ENCODE data around the gene LEPR.
"Not testable (repeated sequence)": the region's sequence is repeated elsewhere in the genome, so short reads cannot be mapped to it uniquely, and the experiment has no call there.

The LEPR gene

GRCh38 chr1:65420590-65421350 lies at the start of gene LEPR, which contains the start of gene LEPROT:
LEPR (plus strand) TSS chr1:65420668; CDS start chr1:65565566, 144,898 bp downstream.
LEPROT (plus strand) TSS chr1:65420668; CDS start chr1:65420725, 57 bp downstream.
- peak; percentile 76 for DNase-seq (ENCODE audit: low spot score)

DNA sequence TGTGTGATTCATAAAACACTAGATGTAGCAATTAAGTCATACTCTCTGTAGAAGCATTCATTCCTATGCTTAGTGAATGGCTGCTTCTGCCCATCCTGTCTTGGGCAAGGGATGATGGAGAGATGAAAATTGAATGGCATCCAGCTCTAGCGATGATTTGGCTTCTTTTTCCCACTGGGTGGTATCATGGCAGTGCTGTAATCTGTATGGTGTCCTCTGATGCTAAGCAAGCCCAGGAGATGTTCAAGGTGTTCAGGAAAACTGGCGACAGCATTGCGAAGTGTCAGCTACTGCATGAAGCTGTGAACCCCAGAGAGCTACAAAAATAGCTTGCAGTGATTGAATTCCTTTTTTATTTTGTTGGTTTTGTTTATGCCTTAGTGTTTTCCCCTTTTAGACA lies 48.9 kb upstream of the LEPR start:
- no peak for DNase-seq (ENCODE audit: low spot score)

DNA sequence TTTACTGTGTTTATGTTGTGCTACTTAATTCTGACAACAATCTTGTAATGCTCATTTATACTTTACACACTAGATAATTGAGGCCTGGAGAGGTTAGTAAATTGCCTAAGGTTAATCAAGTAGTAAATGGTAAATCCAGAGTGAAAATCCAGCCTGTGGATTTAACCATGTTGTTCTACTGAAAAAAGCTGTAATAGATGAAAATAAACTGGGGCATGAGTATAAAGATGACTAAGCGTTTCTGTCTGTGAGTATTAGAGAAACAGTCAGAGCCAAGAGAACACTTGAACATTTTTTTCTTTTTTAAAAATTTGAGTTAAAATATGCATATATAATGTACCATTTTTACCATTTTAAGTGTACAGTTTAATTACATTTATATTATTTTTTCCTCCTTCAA lies 47.9 kb upstream of the LEPR start:
- no peak for DNase-seq (ENCODE audit: low spot score)

- no peak for DNase-seq (ENCODE audit: low spot score)
These were observed 42.8 kb upstream of the LEPR start for GRCh38 chr1:65377496-65378246.

- DNase-seq (ENCODE audit: low spot score), result no peak
These were observed 42.1 kb upstream of the LEPR start for GRCh38 chr1:65378247-65378946.

- not testable (repeated sequence) for DNase-seq (ENCODE audit: low spot score)
These were observed 36.0 kb upstream of the LEPR start for GRCh38 chr1:65384426-65384825.

GRCh38 chr1:65386439-65386838 lies 34.0 kb upstream of the LEPR start:
- no peak for DNase-seq (ENCODE audit: low spot score)

DNA sequence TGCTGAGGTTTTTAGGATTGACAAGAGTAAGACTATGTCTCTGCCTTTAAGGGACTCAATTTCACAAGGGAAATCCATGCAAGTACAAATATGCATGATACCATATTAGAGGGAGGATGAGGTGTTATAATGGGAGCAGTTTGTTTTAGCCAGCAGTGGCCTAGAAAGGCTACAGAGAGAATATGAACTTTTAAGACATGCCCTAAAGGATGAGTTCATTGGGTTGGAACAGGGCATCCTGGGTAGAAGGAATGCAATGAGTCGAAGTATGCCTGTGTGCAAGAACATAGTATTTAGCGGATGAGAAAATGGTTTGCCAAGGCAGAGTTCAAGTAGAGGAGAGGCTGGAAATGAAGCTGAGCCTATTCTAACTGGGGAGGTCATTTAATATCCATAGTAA lies 32.6 kb upstream of the LEPR start:
- no peak for DNase-seq (ENCODE audit: low spot score)

DNA sequence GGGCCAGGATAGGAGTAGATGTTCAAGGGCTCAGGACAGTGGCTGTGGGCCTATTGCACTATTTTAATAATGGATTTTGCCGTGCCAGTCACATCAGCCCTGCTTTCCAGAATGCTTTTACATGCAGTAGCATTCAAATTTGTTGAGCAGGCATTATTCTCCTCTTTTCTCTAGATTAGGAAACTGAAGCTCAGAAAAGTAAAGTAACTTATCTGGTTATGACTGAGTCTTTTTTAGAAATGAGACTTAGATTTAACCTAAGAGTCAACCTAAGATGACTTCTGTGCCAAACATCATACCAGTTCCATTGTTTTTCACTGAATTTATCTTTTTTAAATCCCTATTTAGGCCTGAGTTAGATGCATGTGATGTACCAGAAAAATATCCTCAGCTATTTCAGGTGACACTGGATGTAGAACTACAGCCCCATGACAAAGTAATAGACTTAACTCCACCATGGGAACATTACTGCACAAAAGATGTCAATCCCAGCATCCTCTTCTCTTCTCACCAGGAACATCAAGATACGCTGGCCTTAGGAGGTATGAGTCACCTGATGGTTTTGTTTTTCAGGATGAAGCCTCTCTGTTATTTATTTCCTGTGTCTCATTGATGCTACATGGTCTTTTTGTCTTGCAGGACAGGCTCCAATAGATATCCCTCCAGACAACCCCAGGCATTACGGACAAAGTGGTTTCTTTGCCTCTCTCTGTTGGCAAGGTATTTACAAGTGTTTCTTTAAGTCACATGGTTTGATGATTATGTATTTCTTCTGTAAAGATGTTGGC lies 31.4 kb upstream of the LEPR start:
- no peak for DNase-seq (ENCODE audit: low spot score)

- DNase-seq (ENCODE audit: low spot score), result no peak
These were observed 28.0 kb upstream of the LEPR start for GRCh38 chr1:65392497-65392896.

DNA sequence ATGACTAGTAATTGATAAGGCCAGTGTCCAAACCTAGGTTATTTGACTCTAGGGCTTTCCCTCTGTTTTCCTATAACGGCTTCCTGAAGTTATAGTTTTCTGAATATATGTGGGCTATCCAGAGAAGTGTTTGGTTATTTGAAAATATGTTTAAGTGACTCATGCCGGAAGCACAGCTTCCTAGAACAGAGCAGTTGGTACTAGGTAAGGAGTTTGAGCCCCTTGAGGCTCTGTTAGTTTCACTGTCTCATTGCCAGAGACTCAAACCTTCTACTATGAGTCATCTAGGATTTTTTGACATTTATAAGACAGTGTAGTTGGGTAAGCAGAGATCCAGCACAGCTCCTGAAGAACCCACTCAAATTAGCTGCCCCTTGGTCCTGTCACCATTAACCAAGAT lies 27.1 kb upstream of the LEPR start:
- no peak for DNase-seq (ENCODE audit: low spot score)

GRCh38 chr1:65393928-65394327 lies 26.5 kb upstream of the LEPR start:
- no peak for DNase-seq (ENCODE audit: low spot score)

DNA sequence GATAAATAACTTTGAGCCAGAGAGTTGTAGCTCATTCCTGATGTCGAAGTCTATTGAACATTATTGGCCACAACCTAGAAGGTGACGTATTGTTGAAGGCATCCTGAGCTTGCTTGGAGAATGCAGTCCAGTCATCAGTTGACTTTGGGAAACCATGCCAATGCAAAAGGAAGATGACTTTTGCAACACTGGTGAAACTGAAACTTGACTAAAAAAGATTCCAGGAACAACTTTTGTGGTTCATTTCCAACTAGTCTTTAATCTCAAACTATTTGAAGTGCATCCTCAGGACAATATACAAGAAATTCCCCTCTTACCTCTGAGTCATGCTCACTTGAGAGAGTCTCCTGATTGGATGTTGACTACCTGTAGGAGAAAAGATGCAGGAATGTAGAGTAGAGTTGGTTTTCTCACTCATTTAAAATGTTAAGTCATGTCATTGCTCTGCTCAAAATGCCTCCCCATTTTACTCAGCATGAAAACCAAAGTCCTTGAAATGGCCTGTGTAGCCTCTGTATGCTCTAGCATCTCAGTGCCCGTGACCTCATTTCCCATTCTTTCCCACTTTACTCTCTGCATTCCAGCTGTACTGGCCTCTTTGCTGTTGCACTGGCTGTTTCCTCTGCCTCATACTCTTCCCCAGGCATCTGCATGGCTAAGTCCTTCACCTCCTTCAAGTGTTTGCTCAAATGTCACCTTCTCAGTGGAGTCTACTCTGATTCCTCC lies 24.4 kb upstream of the LEPR start:
- DNase-seq (ENCODE audit: low spot score), result no peak

DNA sequence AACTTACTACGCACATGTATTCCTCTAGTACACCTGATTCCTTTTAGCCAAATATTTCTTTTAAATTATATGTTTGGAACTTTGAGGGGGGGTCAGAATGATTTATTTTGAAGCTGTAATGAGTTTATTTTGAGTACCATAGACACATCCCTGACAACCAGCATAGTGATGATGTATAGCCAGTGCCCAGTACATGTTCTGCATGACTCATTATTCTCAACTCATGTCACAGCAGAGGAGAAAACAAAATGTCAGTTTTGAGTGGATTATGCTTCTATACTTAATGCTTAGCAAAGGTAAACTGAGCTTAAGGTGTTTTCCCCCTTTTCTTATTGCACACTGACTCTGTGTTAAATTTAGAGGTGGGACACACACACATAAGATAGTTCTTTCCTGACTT lies 22.4 kb upstream of the LEPR start:
- no peak for DNase-seq (ENCODE audit: low spot score)

- no peak for DNase-seq (ENCODE audit: low spot score)
These were observed 21.5 kb upstream of the LEPR start for GRCh38 chr1:65399003-65399402.

DNA sequence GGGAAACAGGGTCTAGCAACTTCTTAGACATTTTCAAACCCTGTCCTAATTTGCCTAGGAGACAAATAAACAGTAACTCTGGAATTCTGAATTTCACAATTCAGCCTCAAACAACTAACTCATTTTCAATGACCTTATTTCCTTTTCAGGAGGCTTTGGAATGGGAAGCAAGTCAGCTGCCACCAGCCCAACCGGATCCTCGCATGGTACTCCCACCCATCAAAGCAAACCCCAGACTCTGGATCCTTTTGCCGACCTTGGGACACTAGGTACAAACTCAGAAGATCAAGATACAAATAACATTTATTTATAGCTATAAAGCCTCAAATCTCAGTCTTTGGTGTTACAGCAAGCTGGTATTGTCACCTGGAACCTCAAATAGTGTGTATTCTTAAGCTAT lies 18.9 kb upstream of the LEPR start:
- no peak for DNase-seq (ENCODE audit: low spot score)

GRCh38 chr1:65404941-65405340 lies 15.5 kb upstream of the LEPR start:
- no peak for DNase-seq (ENCODE audit: low spot score)

- DNase-seq (ENCODE audit: low spot score), result peak; percentile 5
These were observed 12.6 kb upstream of the LEPR start for GRCh38 chr1:65407877-65408276.

GRCh38 chr1:65409314-65409713 lies 11.2 kb upstream of the LEPR start:
- DNase-seq (ENCODE audit: low spot score), result no peak

GRCh38 chr1:65409816-65410326 lies 10.6 kb upstream of the LEPR start:
- DNase-seq (ENCODE audit: low spot score), result no peak

All from HuH-7 (cell line).